WERI-Rb-1 (cell line): ENCODE data around the gene RHEB.

Source experiments
- DNase-seq: peaks from one replicate; pipeline ENCODE4 v3.0.0-alpha.2; 2020
- H3K27ac ChIP-seq: fragments of 250-450 bp; sonication (Bioruptor Pico); 2 replicates; pipeline ENCODE4 v1.5.1; 2020; ENCODE audit warnings: mild to moderate bottlenecking, moderate library complexity
- H3K27me3 ChIP-seq: fragments of 250-450 bp; sonication (Bioruptor Pico); 2 replicates; pipeline ENCODE4 v1.5.1; 2021; ENCODE audit warnings: mild to moderate bottlenecking, low read depth, moderate library complexity; ENCODE audit not compliant: insufficient read depth, severe bottlenecking
- H3K36me3 ChIP-seq: fragments of 250-450 bp; sonication (Bioruptor Pico); 2 replicates; pipeline ENCODE4 v1.5.1; 2020; ENCODE audit warnings: mild to moderate bottlenecking, moderate library complexity
- H3K4me3 ChIP-seq: 2 replicates; pipeline ENCODE4 v1.5.1; 2011; ENCODE audit warnings: low read depth, mild to moderate bottlenecking, control low read depth, low read length
- H3K9me3 ChIP-seq: fragments of 250-450 bp; sonication (Bioruptor Pico); 2 replicates; pipeline ENCODE4 v1.5.1; 2021; ENCODE audit warnings: mild to moderate bottlenecking, moderate library complexity; ENCODE audit not compliant: severe bottlenecking
- CTCF ChIP-seq: IDR thresholded peaks from 2 replicates; pipeline ENCODE4 v1.5.1; 2011; ENCODE audit warnings: low read depth, mild to moderate bottlenecking, control low read depth, inconsistent platforms, low read length

RHEB gene

GRCh38 chr7:151442776-151443496 lies 76.8 kb downstream of the RHEB start:
- H3K27ac ChIP-seq = no peak overlapping the region
- no peaks in the 10 kb centered on the region for H3K27me3 ChIP-seq
- no peak for TF ChIP-seq CTCF
- H3K4me3 ChIP-seq = no peak overlapping the region
- no peak for DNase-seq
- H3K36me3 ChIP-seq = no peaks in the 10 kb centered on the region
- peaks cover 3% of the 10 kb centered on the region for H3K9me3 ChIP-seq

- no peaks in the 10 kb centered on the region for H3K36me3 ChIP-seq
- H3K9me3 ChIP-seq = peaks cover 3% of the 10 kb centered on the region
- no peak for DNase-seq
- H3K27ac ChIP-seq = no peak overlapping the region
- no peak for TF ChIP-seq CTCF
- no peaks in the 10 kb centered on the region for H3K27me3 ChIP-seq
- H3K4me3 ChIP-seq = no peak overlapping the region
Measured at GRCh38 chr7:151440799-151441445, 78.8 kb downstream of the RHEB start.

- no peak for TF ChIP-seq CTCF
- no peaks in the 10 kb centered on the region for H3K36me3 ChIP-seq
- peaks cover 3% of the 10 kb centered on the region for H3K9me3 ChIP-seq
- peak within 1 kb of the TSS; percentile 52 for H3K4me3 ChIP-seq
- H3K27me3 ChIP-seq = no peaks in the 10 kb centered on the region
- peak; percentile 33 for DNase-seq
- H3K27ac ChIP-seq = no peak within 1 kb of the TSS
Measured at GRCh38 chr7:151439855-151440798, 79.6 kb downstream of the RHEB start, which contains the start of gene CRYGN. CRYGN (minus strand) TSS chr7:151440141; CDS start chr7:151439917, 224 bp downstream.

- Histone ChIP-seq H3K36me3 (no peaks in the 10 kb centered on the region), H3K27ac (no peak overlapping the region), H3K27me3 (no peaks in the 10 kb centered on the region), H3K9me3 (peaks cover 3% of the 10 kb centered on the region), H3K4me3 (peak overlapping the region; percentile 52; the same call in 1 of the 2 replicates)
- TF ChIP-seq CTCF = no peak
- DNase-seq = no peak
Measured at GRCh38 chr7:151438864-151439601, 80.7 kb downstream of the RHEB start.

- DNase-seq = no peak
- H3K36me3 ChIP-seq = no peaks in the 10 kb centered on the region
- H3K9me3 ChIP-seq = peaks cover 3% of the 10 kb centered on the region
- no peak overlapping the region for H3K27ac ChIP-seq
- H3K4me3 ChIP-seq = no peak overlapping the region
- no peaks in the 10 kb centered on the region for H3K27me3 ChIP-seq
- TF ChIP-seq CTCF = no peak
Measured at GRCh38 chr7:151437866-151438516, 81.7 kb downstream of the RHEB start.
